Measurements from ENCODE around the gene ATP10A.

DNA sequence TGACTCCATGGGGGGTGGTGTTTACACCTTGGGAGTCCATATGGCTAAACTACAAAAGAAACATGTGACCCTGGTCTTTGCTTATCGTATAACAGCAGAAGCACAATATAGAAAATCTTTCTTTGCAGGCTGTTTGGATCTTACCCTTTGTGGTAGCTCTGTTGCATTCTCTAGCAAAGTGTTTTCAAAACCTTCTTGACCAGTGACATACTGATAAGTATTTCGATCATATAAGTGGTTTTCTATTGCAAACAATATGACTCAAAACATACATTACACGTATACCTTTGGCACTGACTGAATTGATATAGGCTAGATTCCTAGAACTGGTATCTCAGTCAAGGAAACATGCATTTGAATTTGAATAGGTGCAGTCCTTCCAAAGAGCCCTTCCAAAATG lies 24.7 kb upstream of the ATP10A start:
- TF ChIP-seq, protein P1, sequence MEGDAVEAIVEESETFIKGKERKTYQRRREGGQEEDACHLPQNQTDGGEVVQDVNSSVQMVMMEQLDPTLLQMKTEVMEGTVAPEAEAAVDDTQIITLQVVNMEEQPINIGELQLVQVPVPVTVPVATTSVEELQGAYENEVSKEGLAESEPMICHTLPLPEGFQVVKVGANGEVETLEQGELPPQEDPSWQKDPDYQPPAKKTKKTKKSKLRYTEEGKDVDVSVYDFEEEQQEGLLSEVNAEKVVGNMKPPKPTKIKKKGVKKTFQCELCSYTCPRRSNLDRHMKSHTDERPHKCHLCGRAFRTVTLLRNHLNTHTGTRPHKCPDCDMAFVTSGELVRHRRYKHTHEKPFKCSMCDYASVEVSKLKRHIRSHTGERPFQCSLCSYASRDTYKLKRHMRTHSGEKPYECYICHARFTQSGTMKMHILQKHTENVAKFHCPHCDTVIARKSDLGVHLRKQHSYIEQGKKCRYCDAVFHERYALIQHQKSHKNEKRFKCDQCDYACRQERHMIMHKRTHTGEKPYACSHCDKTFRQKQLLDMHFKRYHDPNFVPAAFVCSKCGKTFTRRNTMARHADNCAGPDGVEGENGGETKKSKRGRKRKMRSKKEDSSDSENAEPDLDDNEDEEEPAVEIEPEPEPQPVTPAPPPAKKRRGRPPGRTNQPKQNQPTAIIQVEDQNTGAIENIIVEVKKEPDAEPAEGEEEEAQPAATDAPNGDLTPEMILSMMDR (IDR thresholded peaks at IDR 0.05): no peak
- TF ChIP-seq POLR2A (IDR thresholded peaks at IDR 0.05): no peak

All from heart left ventricle (tissue), 13 donors.